GM23338 (cell line): ENCODE results near the gene KRTAP12-2. TPM values are rescaled to one million over a fixed set of nuclear protein-coding genes. Genes with fewer than 3 reads are reported as not detected.
A peak's percentile ranks its signal among the peaks of the same experiment; 100 is the strongest.

ENCODE experiments used
- EZH2 ChIP-seq: fragments of 200-600 bp; sonication (generic); IDR thresholded peaks from one replicate; pipeline ENCODE4 v1.8.0; 2017; ENCODE audit warnings: antibody characterized with exemption, mild to moderate bottlenecking, low read depth; ENCODE audit not compliant: unreplicated experiment
- EZH2phosphoT487 ChIP-seq: fragments of 200-600 bp; sonication (generic); IDR thresholded peaks from one replicate; pipeline ENCODE4 v1.8.1; 2018; ENCODE audit warnings: antibody characterized with exemption; ENCODE audit not compliant: unreplicated experiment
- JUNB ChIP-seq: IDR thresholded peaks from one replicate; pipeline ENCODE4 v1.6.1; 2016; ENCODE audit warnings: antibody characterized with exemption; ENCODE audit not compliant: unreplicated experiment
- NANOG ChIP-seq: IDR thresholded peaks from 2 replicates; pipeline ENCODE4 v1.6.1; 2016; ENCODE audit warnings: antibody characterized with exemption, borderline replicate concordance
- POLR2AphosphoS5 ChIP-seq: IDR thresholded peaks from 2 replicates; pipeline ENCODE4 v1.6.1; 2016; ENCODE audit warnings: antibody characterized with exemption, low read depth
- STAT1 ChIP-seq: IDR thresholded peaks from one replicate; pipeline ENCODE4 v1.6.1; 2016; ENCODE audit warnings: antibody characterized with exemption; ENCODE audit not compliant: unreplicated experiment
- polyA plus RNA-seq: library from polyadenylated mRNA; unstranded; fragments of >200 nt; fragmentation: Nextera tagmentation; extraction: Ambion mirVana; gene quantifications from 2 replicates; pipeline ENCODE4 v1.2.1, GENCODE V29; 2016
- total RNA-seq: library from RNA; depleted of rRNA; stranded (reverse); fragments of >200 nt; shearing (Covaris generic); gene quantifications from 2 replicates; pipeline ENCODE4 v1.2.3, GENCODE V29; 2014
- TF ChIP-seq, protein P1 (sequence below): fragments of 250-450 bp; sonication (Bioruptor Pico); IDR thresholded peaks from 2 replicates; pipeline ENCODE4 v1.5.0; 2020; ENCODE audit warnings: mild to moderate bottlenecking, moderate library complexity
- TF ChIP-seq, protein P2 (sequence below), 2 experiments: fragments of 200-600 bp in 1 of 2; sonication (generic) in 1 of 2; conservative IDR thresholded peaks; 2 replicates each; pipeline versions ENCODE4 v1.5.1 to v1.6.1; 2016 to 2017; ENCODE audit warnings: antibody characterized with exemption in 2 of 2, low read depth in 2 of 2, mild to moderate bottlenecking in 2 of 2, moderate library complexity in 1 of 2

Gene KRTAP12-2
- total and polyA plus RNA-seq, 2 experiments from 2014 or later: not detected

DNA sequence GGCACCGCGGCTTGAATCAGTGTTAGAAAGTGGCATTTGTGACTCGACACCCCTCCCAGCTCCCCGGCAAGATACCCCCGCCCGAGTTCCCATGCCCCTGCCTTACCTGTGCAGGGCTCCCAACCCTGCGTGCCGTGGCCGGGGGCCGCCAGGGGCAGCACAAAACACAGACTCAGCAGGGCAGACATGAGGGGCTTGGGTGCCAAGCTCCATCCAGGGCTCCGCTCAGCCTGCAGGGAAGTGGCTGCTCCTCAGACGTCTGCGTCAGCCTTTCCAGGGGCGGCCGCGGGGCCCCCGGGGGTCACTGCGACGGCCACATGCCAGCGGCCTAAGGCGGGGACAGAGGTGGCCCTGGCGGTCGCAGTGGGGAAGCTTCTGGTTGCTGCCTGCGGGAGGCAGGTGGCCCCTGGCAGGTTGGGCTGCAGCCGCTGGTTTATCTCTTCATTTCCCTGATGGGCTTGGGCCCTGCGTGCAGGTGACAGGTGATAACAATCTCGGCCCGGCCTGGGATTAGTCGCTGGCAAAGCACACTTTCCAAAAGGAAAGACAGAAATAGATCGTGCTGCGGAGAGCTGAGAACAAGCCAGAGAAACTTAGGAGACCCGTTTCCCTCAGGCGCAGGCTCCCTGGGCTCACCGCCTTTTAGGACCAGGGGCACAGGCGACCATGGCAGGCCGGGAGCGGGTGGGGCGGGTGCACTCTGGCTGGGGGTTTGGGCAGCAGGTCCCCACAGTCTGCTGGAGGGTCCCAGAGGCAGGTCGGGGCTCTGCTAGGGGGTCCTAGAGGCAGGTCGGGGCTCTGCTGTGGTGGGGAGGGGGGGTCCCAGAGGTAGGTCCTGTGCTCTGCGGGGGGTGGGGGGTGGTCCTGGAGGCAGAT is 44.8 kb upstream of the KRTAP12-2 start, which contains the start of gene TSPEAR (continued):
- TF ChIP-seq, protein P1, sequence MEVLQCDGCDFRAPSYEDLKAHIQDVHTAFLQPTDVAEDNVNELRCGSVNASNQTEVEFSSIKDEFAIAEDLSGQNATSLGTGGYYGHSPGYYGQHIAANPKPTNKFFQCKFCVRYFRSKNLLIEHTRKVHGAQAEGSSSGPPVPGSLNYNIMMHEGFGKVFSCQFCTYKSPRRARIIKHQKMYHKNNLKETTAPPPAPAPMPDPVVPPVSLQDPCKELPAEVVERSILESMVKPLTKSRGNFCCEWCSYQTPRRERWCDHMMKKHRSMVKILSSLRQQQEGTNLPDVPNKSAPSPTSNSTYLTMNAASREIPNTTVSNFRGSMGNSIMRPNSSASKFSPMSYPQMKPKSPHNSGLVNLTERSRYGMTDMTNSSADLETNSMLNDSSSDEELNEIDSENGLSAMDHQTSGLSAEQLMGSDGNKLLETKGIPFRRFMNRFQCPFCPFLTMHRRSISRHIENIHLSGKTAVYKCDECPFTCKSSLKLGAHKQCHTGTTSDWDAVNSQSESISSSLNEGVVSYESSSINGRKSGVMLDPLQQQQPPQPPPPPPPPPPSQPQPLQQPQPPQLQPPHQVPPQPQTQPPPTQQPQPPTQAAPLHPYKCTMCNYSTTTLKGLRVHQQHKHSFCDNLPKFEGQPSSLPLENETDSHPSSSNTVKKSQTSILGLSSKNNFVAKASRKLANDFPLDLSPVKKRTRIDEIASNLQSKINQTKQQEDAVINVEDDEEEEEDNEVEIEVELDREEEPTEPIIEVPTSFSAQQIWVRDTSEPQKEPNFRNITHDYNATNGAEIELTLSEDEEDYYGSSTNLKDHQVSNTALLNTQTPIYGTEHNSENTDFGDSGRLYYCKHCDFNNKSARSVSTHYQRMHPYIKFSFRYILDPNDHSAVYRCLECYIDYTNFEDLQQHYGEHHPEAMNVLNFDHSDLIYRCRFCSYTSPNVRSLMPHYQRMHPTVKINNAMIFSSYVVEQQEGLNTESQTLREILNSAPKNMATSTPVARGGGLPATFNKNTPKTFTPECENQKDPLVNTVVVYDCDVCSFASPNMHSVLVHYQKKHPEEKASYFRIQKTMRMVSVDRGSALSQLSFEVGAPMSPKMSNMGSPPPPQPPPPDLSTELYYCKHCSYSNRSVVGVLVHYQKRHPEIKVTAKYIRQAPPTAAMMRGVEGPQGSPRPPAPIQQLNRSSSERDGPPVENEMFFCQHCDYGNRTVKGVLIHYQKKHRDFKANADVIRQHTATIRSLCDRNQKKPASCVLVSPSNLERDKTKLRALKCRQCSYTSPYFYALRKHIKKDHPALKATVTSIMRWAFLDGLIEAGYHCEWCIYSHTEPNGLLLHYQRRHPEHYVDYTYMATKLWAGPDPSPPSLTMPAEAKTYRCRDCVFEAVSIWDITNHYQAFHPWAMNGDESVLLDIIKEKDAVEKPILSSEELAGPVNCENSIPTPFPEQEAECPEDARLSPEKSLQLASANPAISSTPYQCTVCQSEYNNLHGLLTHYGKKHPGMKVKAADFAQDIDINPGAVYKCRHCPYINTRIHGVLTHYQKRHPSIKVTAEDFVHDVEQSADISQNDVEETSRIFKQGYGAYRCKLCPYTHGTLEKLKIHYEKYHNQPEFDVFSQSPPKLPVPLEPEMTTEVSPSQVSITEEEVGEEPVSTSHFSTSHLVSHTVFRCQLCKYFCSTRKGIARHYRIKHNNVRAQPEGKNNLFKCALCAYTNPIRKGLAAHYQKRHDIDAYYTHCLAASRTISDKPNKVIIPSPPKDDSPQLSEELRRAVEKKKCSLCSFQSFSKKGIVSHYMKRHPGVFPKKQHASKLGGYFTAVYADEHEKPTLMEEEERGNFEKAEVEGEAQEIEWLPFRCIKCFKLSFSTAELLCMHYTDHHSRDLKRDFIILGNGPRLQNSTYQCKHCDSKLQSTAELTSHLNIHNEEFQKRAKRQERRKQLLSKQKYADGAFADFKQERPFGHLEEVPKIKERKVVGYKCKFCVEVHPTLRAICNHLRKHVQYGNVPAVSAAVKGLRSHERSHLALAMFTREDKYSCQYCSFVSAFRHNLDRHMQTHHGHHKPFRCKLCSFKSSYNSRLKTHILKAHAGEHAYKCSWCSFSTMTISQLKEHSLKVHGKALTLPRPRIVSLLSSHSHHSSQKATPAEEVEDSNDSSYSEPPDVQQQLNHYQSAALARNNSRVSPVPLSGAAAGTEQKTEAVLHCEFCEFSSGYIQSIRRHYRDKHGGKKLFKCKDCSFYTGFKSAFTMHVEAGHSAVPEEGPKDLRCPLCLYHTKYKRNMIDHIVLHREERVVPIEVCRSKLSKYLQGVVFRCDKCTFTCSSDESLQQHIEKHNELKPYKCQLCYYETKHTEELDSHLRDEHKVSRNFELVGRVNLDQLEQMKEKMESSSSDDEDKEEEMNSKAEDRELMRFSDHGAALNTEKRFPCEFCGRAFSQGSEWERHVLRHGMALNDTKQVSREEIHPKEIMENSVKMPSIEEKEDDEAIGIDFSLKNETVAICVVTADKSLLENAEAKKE (CRISPR knock-in tag): no peak
- no peak for TF ChIP-seq NANOG
- TF ChIP-seq JUNB: no peak
- TF ChIP-seq EZH2phosphoT487: no peak
- no peak for TF ChIP-seq STAT1
- no peak for TF ChIP-seq POLR2AphosphoS5
- peak; percentile 81 for TF ChIP-seq EZH2
- TF ChIP-seq, protein P2, sequence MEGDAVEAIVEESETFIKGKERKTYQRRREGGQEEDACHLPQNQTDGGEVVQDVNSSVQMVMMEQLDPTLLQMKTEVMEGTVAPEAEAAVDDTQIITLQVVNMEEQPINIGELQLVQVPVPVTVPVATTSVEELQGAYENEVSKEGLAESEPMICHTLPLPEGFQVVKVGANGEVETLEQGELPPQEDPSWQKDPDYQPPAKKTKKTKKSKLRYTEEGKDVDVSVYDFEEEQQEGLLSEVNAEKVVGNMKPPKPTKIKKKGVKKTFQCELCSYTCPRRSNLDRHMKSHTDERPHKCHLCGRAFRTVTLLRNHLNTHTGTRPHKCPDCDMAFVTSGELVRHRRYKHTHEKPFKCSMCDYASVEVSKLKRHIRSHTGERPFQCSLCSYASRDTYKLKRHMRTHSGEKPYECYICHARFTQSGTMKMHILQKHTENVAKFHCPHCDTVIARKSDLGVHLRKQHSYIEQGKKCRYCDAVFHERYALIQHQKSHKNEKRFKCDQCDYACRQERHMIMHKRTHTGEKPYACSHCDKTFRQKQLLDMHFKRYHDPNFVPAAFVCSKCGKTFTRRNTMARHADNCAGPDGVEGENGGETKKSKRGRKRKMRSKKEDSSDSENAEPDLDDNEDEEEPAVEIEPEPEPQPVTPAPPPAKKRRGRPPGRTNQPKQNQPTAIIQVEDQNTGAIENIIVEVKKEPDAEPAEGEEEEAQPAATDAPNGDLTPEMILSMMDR (conservative IDR thresholded peaks at IDR 0.05; ENCODE audit: low read depth in 2 of 2): peak in 1 of 2 experiments; percentile 10; a peak in 1 of 4 replicates
